Subcutaneous adipose tissue (tissue), 4 donors: ENCODE data around the gene PRKCH. TPM values are rescaled to one million over a fixed set of nuclear protein-coding genes. Genes with fewer than 3 reads are reported as not detected.

Experiments
- CTCF ChIP-seq: fragments of 450-650 bp; IDR thresholded peaks from one replicate; pipeline ENCODE4 v1.5.1; 2016; ENCODE audit warnings: low read depth, mild to moderate bottlenecking, control low read depth, antibody characterized with exemption, moderate library complexity
- total RNA-seq, 4 donors: library from RNA; depleted of rRNA; stranded (reverse); fragments of >200 nt; gene quantifications; one replicate each; pipeline ENCODE4 v1.1.0, GENCODE V29; 2016

Gene PRKCH
- total RNA-seq, 4 donors from 2014 or later, result 25.8 to 46.3 (median 36.4) TPM

GRCh38 chr14:61542848-61543790 lies 221.7 kb downstream of the PRKCH start:
- no peak for TF ChIP-seq CTCF

- TF ChIP-seq CTCF, result no peak
Measured at GRCh38 chr14:61543946-61544345, 222.6 kb downstream of the PRKCH start.

- no peak for TF ChIP-seq CTCF
Measured at GRCh38 chr14:61544448-61545330, 223.3 kb downstream of the PRKCH start.

GRCh38 chr14:61545726-61546455 lies 224.5 kb downstream of the PRKCH start:
- TF ChIP-seq CTCF, result no peak

GRCh38 chr14:61547186-61548069 lies 226.0 kb downstream of the PRKCH start:
- no peak for TF ChIP-seq CTCF

- no peak for TF ChIP-seq CTCF
Measured at GRCh38 chr14:61549425-61549824, 228.0 kb downstream of the PRKCH start.
